Immature natural killer cell (primary cell): ENCODE data around the gene UTP3. TPM values are rescaled to one million over a fixed set of nuclear protein-coding genes. Genes with fewer than 3 reads are reported as not detected.
"Not testable (repeated sequence)": the region's sequence is repeated elsewhere in the genome, so short reads cannot be mapped to it uniquely, and the experiment has no call there.

Source experiments
- DNase-seq, 3 donors: peaks; one replicate each; pipeline ENCODE4 v3.0.0; 2022; ENCODE audit warnings: mixed read lengths in 1 of 3
- H3K27ac Mint-ChIP-seq, 6 donors: one replicate each; pipeline ENCODE4 v1.8.0; 2020; ENCODE audit warnings: mixed read lengths in 6 of 6, mild to moderate bottlenecking in 5 of 6, inconsistent platforms in 4 of 6, moderate library complexity in 3 of 6
- H3K27me3 Mint-ChIP-seq, 3 donors: one replicate each; pipeline ENCODE4 v1.8.0; 2020 to 2021; ENCODE audit warnings: low read depth in 3 of 3, mild to moderate bottlenecking in 3 of 3, mixed read lengths in 3 of 3, moderate library complexity in 3 of 3, inconsistent platforms in 1 of 3
- H3K36me3 Mint-ChIP-seq, 3 donors: one replicate each; pipeline ENCODE4 v1.8.0; 2020; ENCODE audit warnings: mixed read lengths in 3 of 3, inconsistent platforms in 2 of 3, mild to moderate bottlenecking in 2 of 3
- H3K4me1 Mint-ChIP-seq, 2 donors: one replicate each; pipeline ENCODE4 v1.8.0; 2020; ENCODE audit warnings: inconsistent platforms in 2 of 2, mild to moderate bottlenecking in 2 of 2, mixed read lengths in 2 of 2, moderate library complexity in 1 of 2
- H3K4me3 Mint-ChIP-seq, 5 donors: one replicate each; pipeline ENCODE4 v1.8.0; 2020; ENCODE audit warnings: mild to moderate bottlenecking in 5 of 5, mixed read lengths in 5 of 5, inconsistent platforms in 3 of 5, moderate library complexity in 3 of 5
- H3K9me3 Mint-ChIP-seq, 6 donors: one replicate each; pipeline ENCODE4 v1.8.0; 2020; ENCODE audit warnings: mild to moderate bottlenecking in 6 of 6, mixed read lengths in 6 of 6, inconsistent platforms in 4 of 6, moderate library complexity in 3 of 6
- polyA plus RNA-seq, 3 donors: library from polyadenylated mRNA; unstranded; fragments of 300-500 nt; fragmentation: Illumina TruSeq; gene quantifications; one replicate each; pipeline ENCODE4 v1.2.3, GENCODE V29; 2021

The UTP3 gene
- polyA plus RNA-seq, 3 donors from 2014 or later = 6.2 to 17.6 (median 6.4) TPM

DNA sequence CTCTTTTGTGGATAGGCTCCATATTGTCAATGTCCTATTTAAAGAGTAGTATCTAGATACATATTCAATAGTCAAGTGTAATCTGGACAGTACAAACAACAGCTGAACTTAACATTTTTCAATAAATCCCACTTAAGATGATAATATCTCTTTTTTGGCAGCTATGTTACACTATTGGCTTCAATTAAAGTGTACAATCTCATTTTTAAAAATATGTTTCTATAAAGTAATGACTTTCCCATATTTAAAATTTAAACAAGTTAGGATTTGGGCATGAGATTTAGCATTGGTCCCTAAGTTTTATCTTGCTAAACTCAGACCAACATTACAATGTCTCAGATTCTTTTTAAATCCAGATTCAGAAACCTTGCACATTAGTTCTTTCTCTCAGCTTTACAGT, 14.1 kb upstream of the UTP3 start:
- Mint-ChIP-seq H3K9me3 (peaks cover 0 to 1% (median 0%) of the 10 kb centered on the region in 6 donors), H3K27ac (no peak overlapping the region), H3K4me1 (no peaks in the 10 kb centered on the region), H3K36me3 (peaks cover 0 to 3% (median 0%) of the 10 kb centered on the region in 3 donors), H3K27me3 (peaks cover 0 to 7% (median 0%) of the 10 kb centered on the region in 3 donors), H3K4me3 (no peak overlapping the region)
- DNase-seq = no peak

DNA sequence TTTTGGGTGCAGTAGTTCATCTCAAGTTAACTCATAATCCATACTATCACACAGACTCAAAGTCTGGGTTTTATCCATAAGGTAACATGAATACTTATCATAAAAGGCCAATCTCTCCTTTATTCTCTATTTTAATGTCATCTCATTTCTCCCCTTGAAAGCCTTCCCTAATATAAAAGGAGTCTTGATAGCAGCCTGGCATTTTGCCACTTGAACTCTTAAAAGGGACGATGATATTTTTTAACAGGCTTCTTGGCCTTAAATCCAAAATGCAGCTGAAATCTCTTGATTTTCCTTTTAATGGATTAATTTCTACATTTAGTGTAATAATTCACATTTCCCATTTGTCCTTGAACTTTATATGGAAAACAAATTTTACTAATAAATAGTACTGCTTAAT, 13.6 kb upstream of the UTP3 start:
- Mint-ChIP-seq H3K4me1 (no peaks in the 10 kb centered on the region), H3K36me3 (peaks cover 0 to 3% (median 0%) of the 10 kb centered on the region in 3 donors), H3K9me3 (peaks cover 0 to 1% (median 0%) of the 10 kb centered on the region in 6 donors), H3K27ac (no peak overlapping the region), H3K27me3 (peaks cover 0 to 6% (median 0%) of the 10 kb centered on the region in 3 donors), H3K4me3 (no peak overlapping the region)
- DNase-seq = no peak

DNA sequence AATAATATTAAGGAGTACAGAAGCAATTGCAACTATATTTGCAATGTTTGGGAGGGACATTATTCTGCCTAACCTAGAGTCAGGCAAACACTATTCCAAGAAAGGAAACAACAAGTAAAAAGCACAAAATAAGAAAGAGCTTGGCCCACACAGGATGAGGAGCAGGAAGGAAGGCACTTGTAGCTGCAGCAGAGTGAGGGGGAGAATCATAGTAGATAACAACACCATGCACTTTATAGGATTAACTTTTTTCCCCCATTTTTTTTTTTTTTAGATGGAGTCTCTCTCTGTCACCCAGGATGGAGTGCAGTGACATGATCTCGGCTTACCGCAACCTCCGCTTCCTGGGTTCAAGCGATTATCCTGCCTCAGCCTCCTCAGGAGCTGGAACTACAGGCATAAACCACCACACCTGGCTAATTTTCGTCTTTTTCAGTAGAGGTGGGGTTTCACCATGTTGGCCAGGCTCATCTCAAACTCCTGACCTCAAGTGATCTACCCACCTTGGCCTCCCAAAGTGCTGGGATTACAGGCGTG, 11.7 kb upstream of the UTP3 start:
- H3K36me3 Mint-ChIP-seq = peaks cover 0 to 3% (median 0%) of the 10 kb centered on the region in 3 donors
- H3K27ac Mint-ChIP-seq = no peak overlapping the region
- DNase-seq = no peak
- H3K27me3 Mint-ChIP-seq = peaks cover 0 to 3% (median 2%) of the 10 kb centered on the region in 3 donors
- H3K4me3 Mint-ChIP-seq = no peak overlapping the region
- peaks cover 0 to 1% (median 0%) of the 10 kb centered on the region in 6 donors for H3K9me3 Mint-ChIP-seq
- H3K4me1 Mint-ChIP-seq = no peaks in the 10 kb centered on the region

DNA sequence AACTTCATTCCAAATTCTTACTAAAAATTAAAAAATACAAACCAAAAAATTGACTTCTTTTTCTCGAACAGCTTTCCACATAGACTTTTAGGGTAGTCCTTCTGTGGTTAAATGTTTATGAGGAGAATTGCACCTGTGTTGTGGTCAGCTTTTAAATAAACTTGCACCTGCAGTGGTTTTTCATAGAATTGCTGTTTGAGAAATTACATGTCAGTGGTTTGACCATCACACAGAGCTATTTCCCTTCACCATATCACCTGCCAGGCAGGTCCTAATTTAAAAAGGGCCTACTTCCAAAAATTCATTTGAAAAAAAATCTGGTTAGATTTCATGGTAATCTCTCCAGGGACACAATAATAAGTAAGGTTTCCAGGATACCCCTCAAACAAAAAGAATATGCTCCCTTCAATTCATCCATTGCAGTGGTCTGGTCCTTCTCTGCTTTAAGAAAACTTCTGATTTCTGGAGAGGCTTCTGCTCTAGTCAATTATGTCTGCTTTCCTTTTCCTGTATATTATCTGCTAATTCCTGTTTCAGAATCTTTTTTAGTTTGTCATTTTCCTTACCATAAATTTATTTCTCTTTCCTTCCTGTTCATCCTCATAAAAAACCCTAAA, 9.8 kb upstream of the UTP3 start:
- Mint-ChIP-seq H3K27ac (peak overlapping the region in 1 of 6 donors; percentile 6), H3K36me3 (peaks cover 0 to 3% (median 0%) of the 10 kb centered on the region in 3 donors), H3K4me1 (no peaks in the 10 kb centered on the region), H3K4me3 (no peak overlapping the region), H3K9me3 (peaks cover 0 to 1% (median 0%) of the 10 kb centered on the region in 6 donors), H3K27me3 (peaks cover 2 to 3% (median 3%) of the 10 kb centered on the region in 3 donors)
- no peak for DNase-seq

DNA sequence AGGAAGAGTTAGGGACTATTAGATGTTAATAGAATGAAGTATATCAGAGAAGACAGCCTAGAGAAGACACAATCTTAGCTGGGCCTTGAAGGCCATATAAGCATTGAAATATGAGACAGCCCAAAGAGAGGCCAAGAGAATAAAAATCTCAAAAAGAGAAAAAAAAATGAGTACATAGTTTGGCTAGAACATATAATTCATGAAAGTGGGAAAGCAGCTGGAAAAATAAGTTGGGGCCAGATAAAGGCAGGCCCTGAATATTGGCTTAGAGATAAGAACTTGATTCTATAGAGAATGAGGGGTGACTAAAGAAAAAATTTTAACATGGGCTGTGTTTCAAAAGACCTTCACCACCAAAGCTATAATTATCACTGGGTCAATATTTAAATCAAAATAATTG, 7.4 kb upstream of the UTP3 start:
- Mint-ChIP-seq H3K4me3 (no peak overlapping the region), H3K27ac (no peak overlapping the region), H3K36me3 (no peaks in the 10 kb centered on the region), H3K27me3 (peaks cover 3% of the 10 kb centered on the region in 3 donors), H3K4me1 (no peaks in the 10 kb centered on the region), H3K9me3 (peaks cover 0 to 1% (median 0%) of the 10 kb centered on the region in 6 donors)
- no peak for DNase-seq

DNA sequence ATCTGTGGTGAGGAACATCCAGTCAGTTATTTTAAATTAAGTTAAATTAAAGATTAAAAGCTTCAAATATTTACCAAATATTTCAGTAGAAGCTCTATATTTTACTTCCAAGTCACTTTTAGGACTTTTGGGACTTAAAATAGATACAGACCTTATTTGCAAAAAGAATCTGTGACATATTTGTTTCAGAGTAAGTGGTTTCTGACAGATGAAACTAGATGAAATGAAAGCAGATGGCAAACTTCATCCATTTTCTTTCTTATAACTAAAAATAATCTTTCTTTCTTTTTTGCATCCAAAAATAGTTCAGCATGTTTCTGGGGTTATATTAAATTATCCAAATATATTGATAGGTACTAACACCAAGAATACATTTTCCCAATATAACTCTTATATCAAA, 6.6 kb upstream of the UTP3 start:
- no peaks in the 10 kb centered on the region for H3K4me1 Mint-ChIP-seq
- H3K9me3 Mint-ChIP-seq = peaks cover 0 to 1% (median 0%) of the 10 kb centered on the region in 6 donors
- H3K4me3 Mint-ChIP-seq = no peak overlapping the region
- no peak overlapping the region for H3K27ac Mint-ChIP-seq
- H3K36me3 Mint-ChIP-seq = no peaks in the 10 kb centered on the region
- DNase-seq = no peak
- H3K27me3 Mint-ChIP-seq = peaks cover 3% of the 10 kb centered on the region in 3 donors

DNA sequence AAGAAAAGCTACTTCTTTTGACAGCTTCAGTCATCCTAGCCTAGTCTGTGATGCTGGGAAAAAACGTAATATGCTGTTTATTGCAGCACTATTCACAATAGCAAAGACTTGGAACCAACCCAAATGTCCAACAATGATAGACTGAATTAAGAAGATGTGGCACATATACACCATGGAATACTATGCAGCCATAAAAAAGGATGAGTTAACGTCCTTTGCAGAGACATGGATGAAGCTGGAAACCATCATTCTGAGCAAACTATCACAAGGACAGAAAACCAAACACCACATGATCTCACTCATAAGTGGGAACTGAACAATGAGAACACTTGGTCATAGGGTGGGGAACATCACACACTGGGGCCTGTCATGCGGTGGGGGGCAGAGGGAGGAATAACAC, 6.2 kb upstream of the UTP3 start:
- DNase-seq, H3K27me3 Mint-ChIP-seq, H3K4me3 Mint-ChIP-seq, H3K4me1 Mint-ChIP-seq, H3K36me3 Mint-ChIP-seq, H3K9me3 Mint-ChIP-seq, H3K27ac Mint-ChIP-seq: not testable (repeated sequence)

DNA sequence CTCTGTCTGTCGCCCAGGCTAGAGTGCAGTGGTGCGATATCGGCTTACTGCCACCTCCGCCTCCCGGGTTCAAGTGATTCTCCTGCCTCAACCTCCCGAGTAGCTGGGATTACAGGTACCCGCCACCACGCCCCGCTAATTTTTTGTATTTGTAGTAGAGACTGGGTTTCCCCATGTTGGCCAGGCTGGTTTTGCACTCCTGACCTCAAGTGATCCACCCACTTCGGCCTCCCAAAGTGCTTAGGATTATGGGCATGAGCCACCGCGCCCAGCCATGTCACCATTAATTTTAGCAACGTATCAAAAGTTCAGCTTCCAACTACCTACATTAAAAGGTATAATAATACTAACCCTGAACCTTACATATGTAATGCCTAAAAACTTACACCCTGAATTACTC, 940 bp upstream of the UTP3 start:
- H3K4me1 Mint-ChIP-seq = peaks cover 39 to 42% of the 10 kb centered on the region in 2 donors
- peak overlapping the region; percentile 89 to 99 (median 96) for H3K4me3 Mint-ChIP-seq
- DNase-seq = peak in 1 of 3 donors; percentile 36
- H3K27me3 Mint-ChIP-seq = peaks cover 4 to 11% (median 9%) of the 10 kb centered on the region in 3 donors
- H3K36me3 Mint-ChIP-seq = peaks cover 0 to 3% (median 0%) of the 10 kb centered on the region in 3 donors
- peak overlapping the region; percentile 91 to 98 (median 97) for H3K27ac Mint-ChIP-seq
- no peaks in the 10 kb centered on the region for H3K9me3 Mint-ChIP-seq

DNA sequence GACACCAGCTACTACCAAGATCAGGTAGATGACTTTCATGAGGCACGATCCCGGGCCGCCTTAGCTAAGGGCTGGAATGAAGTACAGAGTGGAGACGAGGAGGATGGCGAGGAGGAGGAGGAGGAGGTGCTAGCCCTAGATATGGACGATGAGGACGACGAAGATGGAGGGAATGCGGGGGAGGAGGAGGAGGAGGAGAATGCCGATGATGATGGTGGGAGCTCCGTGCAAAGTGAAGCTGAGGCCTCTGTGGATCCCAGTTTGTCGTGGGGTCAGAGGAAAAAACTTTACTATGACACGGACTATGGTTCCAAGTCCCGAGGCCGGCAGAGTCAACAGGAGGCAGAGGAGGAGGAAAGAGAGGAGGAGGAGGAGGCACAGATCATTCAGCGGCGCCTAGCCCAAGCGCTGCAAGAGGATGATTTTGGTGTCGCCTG, 481 bp downstream of the UTP3 start:
- peaks cover 0 to 3% (median 0%) of the 10 kb centered on the region in 3 donors for H3K36me3 Mint-ChIP-seq
- peak overlapping the region; percentile 89 to 99 (median 96) for H3K4me3 Mint-ChIP-seq
- H3K27ac Mint-ChIP-seq = peak overlapping the region; percentile 91 to 98 (median 97)
- H3K4me1 Mint-ChIP-seq = peaks cover 39 to 42% of the 10 kb centered on the region in 2 donors
- peak in 1 of 3 donors; percentile 7 for DNase-seq
- no peaks in the 10 kb centered on the region for H3K9me3 Mint-ChIP-seq
- H3K27me3 Mint-ChIP-seq = peaks cover 2 to 11% (median 9%) of the 10 kb centered on the region in 3 donors

DNA sequence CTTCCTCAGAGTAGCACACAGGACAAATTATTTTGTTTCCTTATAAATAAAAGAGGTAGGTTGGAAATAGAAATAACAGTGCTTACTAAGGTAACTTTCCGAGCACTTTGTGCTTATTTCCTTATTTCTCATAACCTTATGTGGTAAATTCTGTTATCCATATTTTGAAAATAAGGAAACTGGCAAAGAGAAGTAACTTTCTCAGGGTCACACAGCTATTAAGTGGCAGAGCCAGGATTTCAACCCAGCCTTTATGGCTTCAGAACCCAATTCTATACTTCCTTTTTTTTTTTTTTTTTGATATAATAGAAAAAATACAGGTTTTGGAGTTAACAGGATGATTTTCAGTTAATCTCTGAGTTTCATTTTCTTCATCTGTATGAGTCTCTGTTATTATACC, 3.3 kb downstream of the UTP3 start:
- Mint-ChIP-seq H3K4me3 (no peak overlapping the region), H3K4me1 (peaks cover 39 to 42% of the 10 kb centered on the region in 2 donors), H3K9me3 (no peaks in the 10 kb centered on the region), H3K36me3 (peaks cover 0 to 3% (median 0%) of the 10 kb centered on the region in 3 donors), H3K27ac (peak overlapping the region in 2 of 6 donors; percentile 45 to 59), H3K27me3 (peaks cover 2 to 13% (median 8%) of the 10 kb centered on the region in 3 donors)
- no peak for DNase-seq

DNA sequence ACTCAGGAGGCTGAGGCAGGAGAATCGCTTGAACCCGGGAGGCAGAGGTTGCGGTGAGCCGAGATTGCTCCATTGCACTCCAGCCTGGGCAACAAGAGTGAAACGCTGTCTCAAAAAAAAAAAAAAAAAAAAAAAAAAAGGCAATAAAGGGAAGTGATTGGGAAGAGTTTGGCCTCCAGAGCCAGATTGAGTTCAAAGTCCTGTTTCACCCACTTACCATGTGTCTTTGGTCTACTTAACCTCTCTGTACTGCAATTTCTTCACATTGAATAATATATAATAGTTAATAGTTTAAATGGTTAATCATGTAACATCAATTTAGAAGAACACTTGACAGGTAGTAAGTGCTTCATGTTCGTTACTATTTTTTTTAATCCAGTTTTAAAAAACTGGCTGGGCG, 6.3 kb downstream of the UTP3 start:
- H3K9me3 Mint-ChIP-seq, H3K36me3 Mint-ChIP-seq, H3K27ac Mint-ChIP-seq: not testable (repeated sequence)

DNA sequence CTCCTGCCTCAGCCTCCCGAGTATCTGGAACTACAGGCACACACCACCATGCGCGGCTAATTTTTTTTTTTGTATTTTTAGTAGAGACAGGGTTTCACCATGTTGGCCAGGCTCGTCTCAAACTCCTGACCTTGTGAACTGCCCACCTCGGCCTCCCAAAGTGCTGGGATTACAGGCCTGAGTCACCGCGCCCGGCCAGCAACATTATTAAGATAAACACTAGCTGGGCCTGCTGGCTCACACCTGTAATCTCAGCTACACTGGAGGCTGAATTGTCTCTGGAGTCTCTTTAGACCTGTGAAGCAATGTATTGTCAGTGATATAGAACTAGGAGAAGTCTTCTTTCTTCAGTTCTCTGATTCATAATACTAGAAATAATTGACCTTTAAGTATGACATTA, 10.1 kb downstream of the UTP3 start:
- H3K27me3 Mint-ChIP-seq, H3K27ac Mint-ChIP-seq, H3K4me3 Mint-ChIP-seq, DNase-seq, H3K4me1 Mint-ChIP-seq, H3K36me3 Mint-ChIP-seq, H3K9me3 Mint-ChIP-seq: not testable (repeated sequence)

More for the DNA sequence above, 6.3 kb downstream of the UTP3 start:
- DNase-seq, H3K27me3 Mint-ChIP-seq, H3K4me3 Mint-ChIP-seq: not testable (repeated sequence)
- peaks cover 17 to 18% of the 10 kb centered on the region in 2 donors for H3K4me1 Mint-ChIP-seq

DNA sequence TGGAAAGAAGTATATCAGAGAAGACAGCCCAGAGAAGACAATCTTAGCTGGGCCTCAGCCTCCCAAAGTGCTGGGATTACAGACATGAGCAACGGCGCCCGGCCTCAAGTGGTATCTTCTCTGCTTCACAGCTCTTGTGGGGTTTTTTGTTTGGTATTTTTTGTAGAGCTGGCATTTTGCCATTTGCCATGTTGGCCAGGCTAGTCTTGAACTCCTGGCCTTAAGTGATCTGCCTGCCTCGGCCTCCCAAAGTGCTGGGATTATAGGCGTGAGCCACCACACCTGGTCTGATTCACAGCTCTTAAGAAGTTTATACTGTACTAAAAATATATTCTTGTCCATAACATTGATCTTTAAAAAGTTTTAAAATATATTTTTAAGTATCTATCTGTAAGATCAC, 12.4 kb downstream of the UTP3 start:
- Mint-ChIP-seq H3K27me3 (peaks cover 0 to 5% (median 2%) of the 10 kb centered on the region in 3 donors), H3K27ac (no peak overlapping the region)

DNA sequence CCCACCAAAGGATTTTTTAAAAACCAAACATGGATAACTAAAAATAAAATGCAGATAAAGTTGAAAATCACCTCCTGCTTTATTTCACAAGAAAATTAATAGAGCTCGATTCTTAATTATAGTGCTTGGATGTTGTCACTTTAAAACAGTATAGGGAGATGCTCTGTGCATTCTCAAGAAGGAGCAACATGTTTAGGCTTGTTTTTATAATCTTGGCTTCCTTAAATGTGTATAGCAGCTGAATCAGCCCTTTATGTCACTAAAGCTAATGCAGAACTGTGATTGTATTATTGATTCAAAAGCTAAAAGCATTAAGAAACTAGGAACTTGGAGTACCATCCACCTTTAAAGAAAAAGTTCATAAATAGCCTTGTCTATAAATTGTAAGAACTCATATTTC, 12.9 kb downstream of the UTP3 start:
- H3K27me3 Mint-ChIP-seq = peaks cover 0 to 6% (median 2%) of the 10 kb centered on the region in 3 donors
- DNase-seq = no peak
- H3K4me3 Mint-ChIP-seq = no peak overlapping the region
- H3K36me3 Mint-ChIP-seq = no peaks in the 10 kb centered on the region
- peaks cover 16 to 20% of the 10 kb centered on the region in 2 donors for H3K4me1 Mint-ChIP-seq
- H3K9me3 Mint-ChIP-seq = no peaks in the 10 kb centered on the region
- no peak overlapping the region for H3K27ac Mint-ChIP-seq

More for the DNA sequence above, 12.4 kb downstream of the UTP3 start:
- Mint-ChIP-seq H3K4me1 (peaks cover 10 to 15% of the 10 kb centered on the region in 2 donors), H3K9me3 (no peaks in the 10 kb centered on the region), H3K36me3 (no peaks in the 10 kb centered on the region), H3K4me3 (no peak overlapping the region)
- no peak for DNase-seq
